Limb (tissue), 2 donors: ENCODE data around the gene ADRB1.

Source experiments
- DNase-seq, 2 donors: peaks; one replicate each; pipeline ENCODE4 v3.0.0-alpha.2; 2016; ENCODE audit errors: extremely low spot score in 2 of 2

Gene ADRB1

GRCh38 chr10:114087655-114088054 lies 44.0 kb downstream of the ADRB1 start:
- no peak for DNase-seq

GRCh38 chr10:114094795-114095194 lies 51.1 kb downstream of the ADRB1 start:
- DNase-seq, result no peak

- DNase-seq, result peak in 1 of 2 donors; percentile 7
Measured at GRCh38 chr10:114095559-114096337, 52.1 kb downstream of the ADRB1 start.
